Epithelial cell of alveolus of lung (primary cell): ENCODE data around the gene FBXO47. TPM values are rescaled to one million over a fixed set of nuclear protein-coding genes. Genes with fewer than 3 reads are reported as not detected.

Experiments
- total RNA-seq: library from RNA; depleted of rRNA; stranded (reverse); fragments of >200 nt; gene quantifications from 2 replicates; pipeline ENCODE4 v1.2.1, GENCODE V29; 2015

The FBXO47 gene
- total RNA-seq, result not detected in 2 replicates

DNA sequence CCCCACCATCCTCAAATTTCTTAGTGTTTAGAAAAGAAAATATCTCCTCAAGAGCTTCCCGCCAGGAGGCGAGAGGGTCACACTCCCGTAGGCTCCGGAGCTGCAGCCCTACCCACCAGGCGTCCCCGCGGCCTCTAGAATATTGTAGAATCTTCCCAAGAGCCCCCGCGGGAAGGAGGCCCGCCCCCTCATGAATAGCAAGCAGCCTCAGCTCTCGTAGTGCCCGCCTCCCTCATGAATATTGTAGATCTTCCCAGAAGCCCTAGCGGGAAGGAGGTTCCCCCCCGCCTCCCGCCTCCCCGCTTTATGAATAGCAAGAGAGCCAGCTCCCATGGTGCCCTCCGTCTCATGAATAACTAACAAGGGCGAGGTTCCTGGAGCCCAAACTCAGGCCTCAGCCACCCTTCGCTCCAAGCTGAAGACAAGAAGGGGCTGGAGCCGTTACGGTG lies at the start of gene FBXO47:
TSS of gene FBXO47 (minus strand) at position 114 of the 449 bp plus-strand sequence. CDS start 4,378 bp downstream, outside the sequence.

GRCh38 chr17:38925263-38925995 lies 41.8 kb downstream of the FBXO47 start, which contains the start of gene LASP1NB:
Gene LASP1NB (plus strand): TSS chr17:38925614.

Other genes starting within 250 kb of the FBXO47 start
- 5.4 and 8.7 TPM in 2 replicates for gene CISD3, start 237.1 kb downstream of the FBXO47 start, total RNA-seq
- gene PCGF2, start 219.1 kb downstream of the FBXO47 start, total RNA-seq, result 6.3 and 15.2 TPM in 2 replicates
- gene PSMB3, start 214.7 kb downstream of the FBXO47 start, total RNA-seq, result 199 and 334 TPM in 2 replicates
- gene PIP4K2B, start 167.8 kb downstream of the FBXO47 start, total RNA-seq, result 38.3 and 41.2 TPM in 2 replicates
- gene CWC25, start 142.1 kb downstream of the FBXO47 start, total RNA-seq, result 7.4 and 9.1 TPM in 2 replicates
- gene RPL23, start 113.7 kb downstream of the FBXO47 start, total RNA-seq, result 1,457 and 2,542 TPM in 2 replicates
- gene LASP1, start 97.3 kb downstream of the FBXO47 start, total RNA-seq, result 135 and 232 TPM in 2 replicates
- gene PLXDC1, start 184.2 kb upstream of the FBXO47 start, total RNA-seq, result 0.08 TPM in 1 of 2 replicates, not detected in the other
- gene ARL5C, start 198.8 kb upstream of the FBXO47 start, total RNA-seq, result not detected in 2 replicates
- 4.3 and 6.3 TPM in 2 replicates for gene CACNB1, start 230.3 kb upstream of the FBXO47 start, total RNA-seq
- 2,411 and 3,638 TPM in 2 replicates for gene RPL19, start 232.9 kb upstream of the FBXO47 start, total RNA-seq